Neuronal stem cell (in vitro differentiated cells): ENCODE measurements around the gene PER2.

Source experiments
- DNase-seq: peaks from one replicate; pipeline ENCODE4 v3.0.0-alpha.2; 2013; ENCODE audit warnings: low spot score
- H2AFZ ChIP-seq: one replicate; pipeline ENCODE4 v1.6.1; 2013; ENCODE audit warnings: mild to moderate bottlenecking, low read length, inconsistent platforms
- H2AK5ac ChIP-seq: 2 replicates; pipeline ENCODE4 v1.6.1; 2013; ENCODE audit warnings: low read depth, mild to moderate bottlenecking, inconsistent platforms, low read length, moderate library complexity, mixed read lengths
- H2BK120ac ChIP-seq: 2 replicates; pipeline ENCODE4 v1.6.1; 2013; ENCODE audit warnings: low read depth, mild to moderate bottlenecking, inconsistent platforms, low read length, moderate library complexity, mixed read lengths
- H2BK12ac ChIP-seq: one replicate; pipeline ENCODE4 v1.6.1; 2013; ENCODE audit warnings: low read length, inconsistent platforms
- H2BK15ac ChIP-seq: 2 replicates; pipeline ENCODE4 v1.6.1; 2013; ENCODE audit warnings: mild to moderate bottlenecking, low read length, inconsistent platforms, mixed read lengths
- H2BK5ac ChIP-seq: one replicate; pipeline ENCODE4 v1.6.1; 2013; ENCODE audit warnings: inconsistent platforms, mild to moderate bottlenecking, low read length, moderate library complexity
- H3K14ac ChIP-seq: one replicate; pipeline ENCODE4 v1.6.1; 2013; ENCODE audit warnings: low read length, inconsistent platforms
- H3K18ac ChIP-seq: 2 replicates; pipeline ENCODE4 v1.6.1; 2013; ENCODE audit warnings: low read length, inconsistent platforms
- H3K23ac ChIP-seq: 2 replicates; pipeline ENCODE4 v1.6.1; 2013; ENCODE audit warnings: low read depth, mild to moderate bottlenecking, mixed read lengths, low read length, inconsistent platforms; ENCODE audit not compliant: poor library complexity
- H3K27ac ChIP-seq: replicated peaks from 3 replicates; pipeline ENCODE4 v1.5.1; 2013; ENCODE audit warnings: low read length, inconsistent platforms
- H3K27me3 ChIP-seq, 3 experiments: 2 replicates each; pipeline ENCODE4 v1.6.1; 2013; ENCODE audit warnings: low read length in 3 of 3, mild to moderate bottlenecking in 2 of 3, inconsistent platforms in 1 of 3, low read depth in 1 of 3, mixed read lengths in 1 of 3, moderate library complexity in 1 of 3; ENCODE audit not compliant: control insufficient read depth in 3 of 3, insufficient read depth in 3 of 3
- H3K36me3 ChIP-seq, 2 donors: replicated peaks in 1 of 2; 2 replicates each; pipeline ENCODE4 v1.6.1; 2013; ENCODE audit warnings: low read length in 2 of 2; ENCODE audit not compliant: control insufficient read depth in 2 of 2, insufficient read depth in 2 of 2
- H3K4ac ChIP-seq: 2 replicates; pipeline ENCODE4 v1.6.1; 2013; ENCODE audit warnings: inconsistent platforms, mild to moderate bottlenecking, low read length, moderate library complexity
- H3K4me1 ChIP-seq, 2 donors: 1 replicate in 1 of 2; 2 replicates in 1 of 2; pipeline ENCODE4 v1.6.1; 2013; ENCODE audit warnings: low read length in 2 of 2, low read depth in 1 of 2; ENCODE audit not compliant: control insufficient read depth in 2 of 2, insufficient read depth in 1 of 2
- H3K4me2 ChIP-seq: one replicate; pipeline ENCODE4 v1.6.1; 2013; ENCODE audit warnings: mild to moderate bottlenecking, low read length, inconsistent platforms; ENCODE audit not compliant: insufficient read depth, poor library complexity, severe bottlenecking
- H3K4me3 ChIP-seq, 2 donors: 2 replicates each; pipeline ENCODE4 v1.5.1; 2013; ENCODE audit warnings: low read length in 2 of 2, mild to moderate bottlenecking in 2 of 2, inconsistent platforms in 1 of 2, moderate library complexity in 1 of 2
- H3K79me1 ChIP-seq: one replicate; pipeline ENCODE4 v1.6.1; 2013; ENCODE audit warnings: low read depth, mild to moderate bottlenecking, inconsistent platforms, low read length, moderate library complexity
- H3K9ac ChIP-seq: one replicate; pipeline ENCODE4 v1.6.1; 2013; ENCODE audit warnings: mild to moderate bottlenecking, low read depth, low read length, inconsistent platforms; ENCODE audit not compliant: poor library complexity
- H3K9me3 ChIP-seq, 2 donors: replicated peaks in 1 of 2; 2 replicates each; pipeline versions ENCODE3 to v1.6.1; 2013; ENCODE audit warnings: low read length in 2 of 2, mild to moderate bottlenecking in 2 of 2, inconsistent platforms in 1 of 2, low read depth in 1 of 2, mixed read lengths in 1 of 2, moderate library complexity in 1 of 2; ENCODE audit not compliant: control insufficient read depth in 2 of 2, insufficient read depth in 1 of 2
- H4K8ac ChIP-seq: one replicate; pipeline ENCODE4 v1.6.1; 2013; ENCODE audit warnings: low read depth, mild to moderate bottlenecking, inconsistent platforms, low read length, moderate library complexity
- H4K91ac ChIP-seq: one replicate; pipeline ENCODE4 v1.6.1; 2013; ENCODE audit warnings: low read length, low read depth, mild to moderate bottlenecking, inconsistent platforms; ENCODE audit not compliant: poor library complexity
- WGBS, 2 donors: extraction: QIAGEN DNeasy Blood & Tissue Kit; methylation state at CpG; one replicate each; pipeline ENCODE4 v1.1.7; 2013; ENCODE audit warnings: missing lambda C conversion rate in 2 of 2, mixed read lengths in 1 of 2; ENCODE audit not compliant: insufficient read length in 2 of 2, insufficient replicate concordance in 1 of 2; ENCODE audit errors: extremely low coverage in 2 of 2; 5-methylcytosine and 5-hydroxymethylcytosine counted together

PER2 gene

GRCh38 chr2:238305965-238306671, 17.7 kb upstream of the PER2 start:
- no peaks in the 10 kb centered on the region for H3K4me1 ChIP-seq
- H3K27me3 ChIP-seq = peaks cover 0 to 23% (median 0%) of the 10 kb centered on the region in 3 experiments
- no peak overlapping the region for H3K27ac ChIP-seq
- H3K23ac ChIP-seq = no peak overlapping the region
- no peak overlapping the region for H3K9ac ChIP-seq
- H3K4me3 ChIP-seq = no peak overlapping the region
- no peak overlapping the region for H2BK5ac ChIP-seq
- H3K14ac ChIP-seq = no peak overlapping the region
- DNase-seq = no peak
- peaks cover 0 to 1% of the 10 kb centered on the region in 2 donors for H3K9me3 ChIP-seq
- H3K4ac ChIP-seq = no peak overlapping the region
- H3K4me2 ChIP-seq = no peak overlapping the region
- H2BK12ac ChIP-seq = no peak overlapping the region
- H4K8ac ChIP-seq = no peak overlapping the region
- no peak overlapping the region for H3K18ac ChIP-seq
- H2AFZ ChIP-seq = no peak overlapping the region
- H2AK5ac ChIP-seq = no peak overlapping the region
- no peak overlapping the region for H4K91ac ChIP-seq
- WGBS, 2 donors = no CpG with 5 or more reads among the region's 11 CpGs
- H2BK15ac ChIP-seq = no peak overlapping the region
- H3K36me3 ChIP-seq = no peaks in the 10 kb centered on the region
- no peaks in the 10 kb centered on the region for H3K79me1 ChIP-seq
- no peak overlapping the region for H2BK120ac ChIP-seq

GRCh38 chr2:238305092-238305862, 16.9 kb upstream of the PER2 start:
- DNase-seq = no peak
- H2AK5ac ChIP-seq = no peak overlapping the region
- no peaks in the 10 kb centered on the region for H3K36me3 ChIP-seq
- no CpG with 5 or more reads among the region's 12 CpGs for WGBS, 2 donors
- H3K9ac ChIP-seq = no peak overlapping the region
- H3K4me2 ChIP-seq = no peak overlapping the region
- no peaks in the 10 kb centered on the region for H3K4me1 ChIP-seq
- no peak overlapping the region for H3K4ac ChIP-seq
- no peak overlapping the region for H2BK15ac ChIP-seq
- H3K23ac ChIP-seq = peak overlapping the region; percentile 77
- peak overlapping the region; percentile 99 for H3K14ac ChIP-seq
- no peak overlapping the region for H3K27ac ChIP-seq
- H2BK12ac ChIP-seq = no peak overlapping the region
- no peak overlapping the region for H3K18ac ChIP-seq
- H2BK120ac ChIP-seq = no peak overlapping the region
- peaks cover 0 to 1% of the 10 kb centered on the region in 2 donors for H3K9me3 ChIP-seq
- no peak overlapping the region for H2BK5ac ChIP-seq
- peaks cover 0 to 26% (median 0%) of the 10 kb centered on the region in 3 experiments for H3K27me3 ChIP-seq
- H3K79me1 ChIP-seq = no peaks in the 10 kb centered on the region
- H2AFZ ChIP-seq = no peak overlapping the region
- H4K91ac ChIP-seq = no peak overlapping the region
- H4K8ac ChIP-seq = no peak overlapping the region
- H3K4me3 ChIP-seq = no peak overlapping the region

DNA sequence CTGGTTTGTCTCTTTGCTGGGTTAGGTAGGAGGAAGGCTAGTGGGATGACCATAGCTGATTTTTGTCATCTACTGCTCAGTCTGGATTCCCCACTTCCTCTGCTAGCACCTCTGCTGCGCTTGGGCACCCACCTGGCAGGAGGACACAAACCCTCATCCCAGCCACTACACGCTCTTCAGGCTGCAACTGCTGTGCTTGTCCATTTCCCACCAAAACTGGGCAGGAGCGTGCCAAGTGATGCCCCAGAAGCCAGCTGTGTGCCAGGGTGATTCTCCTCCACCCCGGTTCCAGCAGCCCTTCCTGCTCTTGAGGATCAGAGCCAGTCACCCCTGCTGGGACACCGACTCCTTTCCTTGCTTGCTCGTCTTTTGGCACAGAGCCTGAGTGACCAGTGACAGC, 15.7 kb upstream of the PER2 start:
- no peak overlapping the region for H2AFZ ChIP-seq
- H2BK120ac ChIP-seq = no peak overlapping the region
- H3K36me3 ChIP-seq = no peaks in the 10 kb centered on the region
- no peaks in the 10 kb centered on the region for H3K79me1 ChIP-seq
- peak overlapping the region; percentile 12 for H3K18ac ChIP-seq
- H3K23ac ChIP-seq = no peak overlapping the region
- no peak overlapping the region for H4K8ac ChIP-seq
- H3K27ac ChIP-seq = no peak overlapping the region
- H3K9me3 ChIP-seq = peaks cover 0 to 1% of the 10 kb centered on the region in 2 donors
- no peak overlapping the region for H2BK5ac ChIP-seq
- DNase-seq = no peak
- WGBS, 2 donors = no CpG with 5 or more reads among the region's 6 CpGs
- no peak overlapping the region for H2BK12ac ChIP-seq
- H3K14ac ChIP-seq = no peak overlapping the region
- H3K4me1 ChIP-seq = no peaks in the 10 kb centered on the region
- peaks cover 0 to 26% (median 0%) of the 10 kb centered on the region in 3 experiments for H3K27me3 ChIP-seq
- peak overlapping the region in 1 of 2 donors; percentile 13 for H3K4me3 ChIP-seq
- H3K4ac ChIP-seq = no peak overlapping the region
- no peak overlapping the region for H3K9ac ChIP-seq
- H2BK15ac ChIP-seq = no peak overlapping the region
- H2AK5ac ChIP-seq = no peak overlapping the region
- H4K91ac ChIP-seq = no peak overlapping the region
- no peak overlapping the region for H3K4me2 ChIP-seq

- Histone ChIP-seq H4K91ac (no peak overlapping the region), H3K4ac (no peak overlapping the region), H3K4me2 (no peak overlapping the region), H3K9ac (no peak overlapping the region), H4K8ac (no peak overlapping the region), H2BK5ac (no peak overlapping the region), H2AK5ac (no peak overlapping the region), H3K23ac (no peak overlapping the region), H2BK15ac (peak overlapping the region; percentile 42), H2BK12ac (no peak overlapping the region), H3K9me3 (no peaks in the 10 kb centered on the region), H3K14ac (no peak overlapping the region), H2BK120ac (no peak overlapping the region), H3K36me3 (no peaks in the 10 kb centered on the region), H3K4me3 (no peak overlapping the region), H3K27ac (no peak overlapping the region), H3K4me1 (no peaks in the 10 kb centered on the region), H3K27me3 (peaks cover 0 to 26% (median 0%) of the 10 kb centered on the region in 3 experiments), H3K79me1 (no peaks in the 10 kb centered on the region), H3K18ac (no peak overlapping the region), H2AFZ (no peak overlapping the region)
- WGBS, 2 donors = no CpG with 5 or more reads among the region's 9 CpGs
- DNase-seq = no peak
Observed at GRCh38 chr2:238302751-238303150, 14.3 kb upstream of the PER2 start.
